ENCODE measurements around the gene FBXL22.

GRCh38 chr15:63556736-63557135 is 40.5 kb upstream of the FBXL22 start:
- TF ChIP-seq POLR2AphosphoS5 (IDR thresholded peaks at IDR 0.05; ENCODE audit: low read depth, low read length) (no peak), ELF1 (IDR thresholded peaks at IDR 0.05; ENCODE audit: borderline replicate concordance, low read depth) (no peak), RAD21 (IDR thresholded peaks at IDR 0.05; ENCODE audit: low read depth) (no peak), ZFX (IDR thresholded peaks at IDR 0.05) (no peak), CTCF (IDR thresholded peaks at IDR 0.05 in 2 of 3, conservative IDR thresholded peaks at IDR 0.05 in 1 of 3; ENCODE audit: borderline replicate concordance in 1 of 3, insufficient read depth in 1 of 3, low read depth in 2 of 3, low read length in 2 of 3) (no peak), SRF (IDR thresholded peaks at IDR 0.05; ENCODE audit: low read depth) (no peak), MAX (IDR thresholded peaks at IDR 0.05) (no peak), SIN3A (IDR thresholded peaks at IDR 0.05; ENCODE audit: low read depth) (no peak), EZH2phosphoT487 (IDR thresholded peaks at IDR 0.05; ENCODE audit: borderline replicate concordance) (no peak), ZBTB33 (IDR thresholded peaks at IDR 0.05; ENCODE audit: extremely low read depth, insufficient replicate concordance, low read length) (no peak)

All from HCT116 (cell line).